ENCODE data around the gene AHCTF1. TPM values are rescaled to one million over a fixed set of nuclear protein-coding genes. Genes with fewer than 3 reads are reported as not detected.

The AHCTF1 gene
- total RNA-seq, 1 experiment from 2014 or later = 112 TPM

- peak; percentile 74 for TF ChIP-seq CTCF (IDR thresholded peaks at IDR 0.05; ENCODE audit: unreplicated experiment)
- H3K4me3 Mint-ChIP-seq (ENCODE audit: unreplicated experiment) = no peak overlapping the region
- CTCF ChIA-PET = interaction anchor here (0.6 to 4.2 kb wide), 34 partner anchors 9 to 666 kb away, joined by 3 to 45 read pairs (median 4); partner anchors contain the start of genes ZNF669 and ZNF670
- H3K9me3 Mint-ChIP-seq (ENCODE audit: unreplicated experiment) = no peaks in the 10 kb centered on the region
- no TSS peak for BruUV-seq (replicated peaks)
- peaks cover 96% of the 10 kb centered on the region for H3K36me3 Mint-ChIP-seq (ENCODE audit: insufficient read depth, unreplicated experiment)
- POLR2A ChIA-PET = interaction anchor here (0.5 to 3.0 kb wide), 14 partner anchors 9 to 443 kb away, joined by 3 to 23 read pairs (median 4); partner anchors contain the start of gene AHCTF1
- peak overlapping the region; percentile 25 for H3K27ac Mint-ChIP-seq (ENCODE audit: low read depth, unreplicated experiment)
- no peaks in the 10 kb centered on the region for H3K27me3 Mint-ChIP-seq (ENCODE audit: insufficient read depth, unreplicated experiment)
- no peaks in the 10 kb centered on the region for H3K4me1 Mint-ChIP-seq (ENCODE audit: insufficient read depth, unreplicated experiment)
- peak; percentile 78 for DNase-seq (ENCODE audit: unreplicated experiment)
- intact Hi-C loops (cut with micrococcal nuclease) = loop anchor here (2.0 to 5.0 kb wide), 4 partner anchors 171 to 669 kb away; partner anchors contain the start of genes ZNF496 and ZNF670
Observed at GRCh38 chr1:246907472-246907871, 24.3 kb downstream of the AHCTF1 start.

GRCh38 chr1:246906833-246907232, 24.9 kb downstream of the AHCTF1 start:
- ChIA-PET POLR2A (interaction anchor here (0.6 to 3.0 kb wide), 11 partner anchors 10 to 426 kb away, joined by 3 to 23 read pairs (median 4); partner anchors contain the start of gene AHCTF1), CTCF (interaction anchor here (0.6 to 4.2 kb wide), 31 partner anchors 9 to 582 kb away, joined by 3 to 45 read pairs (median 4); partner anchors contain the start of genes ZNF669 and ZNF670)
- no TSS peak for BruUV-seq (replicated peaks)
- Mint-ChIP-seq H3K4me1 (ENCODE audit: insufficient read depth, unreplicated experiment) (no peaks in the 10 kb centered on the region), H3K27ac (ENCODE audit: low read depth, unreplicated experiment) (no peak overlapping the region), H3K4me3 (ENCODE audit: unreplicated experiment) (no peak overlapping the region), H3K27me3 (ENCODE audit: insufficient read depth, unreplicated experiment) (no peaks in the 10 kb centered on the region), H3K36me3 (ENCODE audit: insufficient read depth, unreplicated experiment) (peaks cover 96% of the 10 kb centered on the region), H3K9me3 (ENCODE audit: unreplicated experiment) (no peaks in the 10 kb centered on the region)
- intact Hi-C loops (cut with micrococcal nuclease) = loop anchor here (2.0 to 5.0 kb wide), 4 partner anchors 172 to 670 kb away; partner anchors contain the start of genes ZNF496 and ZNF670
- DNase-seq (ENCODE audit: unreplicated experiment) = no peak
- no peak for TF ChIP-seq CTCF (IDR thresholded peaks at IDR 0.05; ENCODE audit: unreplicated experiment)

GRCh38 chr1:246901874-246902273, 29.9 kb downstream of the AHCTF1 start:
- ChIA-PET POLR2A (interaction anchor here (1.0 kb wide), 1 partner anchor 29 kb away, joined by 3 read pairs; no protein-coding TSS in a partner anchor), CTCF (interaction anchor here (0.5 to 1.1 kb wide), 3 partner anchors 9 to 128 kb away, joined by 3 read pairs; no protein-coding TSS in a partner anchor)
- Mint-ChIP-seq H3K27me3 (ENCODE audit: insufficient read depth, unreplicated experiment) (no peaks in the 10 kb centered on the region), H3K4me1 (ENCODE audit: insufficient read depth, unreplicated experiment) (no peaks in the 10 kb centered on the region), H3K4me3 (ENCODE audit: unreplicated experiment) (no peak overlapping the region), H3K9me3 (ENCODE audit: unreplicated experiment) (no peaks in the 10 kb centered on the region), H3K27ac (ENCODE audit: low read depth, unreplicated experiment) (no peak overlapping the region), H3K36me3 (ENCODE audit: insufficient read depth, unreplicated experiment) (peaks cover 100% of the 10 kb centered on the region)
- no peak for TF ChIP-seq CTCF (IDR thresholded peaks at IDR 0.05; ENCODE audit: unreplicated experiment)
- intact Hi-C loops (cut with micrococcal nuclease) = no loop called here
- no peak for DNase-seq (ENCODE audit: unreplicated experiment)
- BruUV-seq (replicated peaks) = no TSS peak

- ChIA-PET POLR2A (interaction anchor here (2.3 kb wide), 1 partner anchor 10 kb away, joined by 6 read pairs; no protein-coding TSS in a partner anchor), CTCF (interaction anchor here (0.6 to 3.9 kb wide), 4 partner anchors 10 to 18 kb away, joined by 3 to 31 read pairs (median 4); no protein-coding TSS in a partner anchor)
- Mint-ChIP-seq H3K4me3 (ENCODE audit: unreplicated experiment) (no peak overlapping the region), H3K27ac (ENCODE audit: low read depth, unreplicated experiment) (no peak overlapping the region), H3K27me3 (ENCODE audit: insufficient read depth, unreplicated experiment) (no peaks in the 10 kb centered on the region), H3K4me1 (ENCODE audit: insufficient read depth, unreplicated experiment) (no peaks in the 10 kb centered on the region), H3K36me3 (ENCODE audit: insufficient read depth, unreplicated experiment) (peaks cover 100% of the 10 kb centered on the region), H3K9me3 (ENCODE audit: unreplicated experiment) (no peaks in the 10 kb centered on the region)
- peak; percentile 38 for DNase-seq (ENCODE audit: unreplicated experiment)
- TF ChIP-seq CTCF (IDR thresholded peaks at IDR 0.05; ENCODE audit: unreplicated experiment) = no peak
- intact Hi-C loops (cut with micrococcal nuclease) = no loop called here
- BruUV-seq (replicated peaks) = no TSS peak
Observed at GRCh38 chr1:246897302-246897701, 34.4 kb downstream of the AHCTF1 start.

Data from MCF 10A (cell line).